SK-N-SH (cell line): ENCODE data around the gene NEU4. TPM values are rescaled to one million over a fixed set of nuclear protein-coding genes. Genes with fewer than 3 reads are reported as not detected.

Experiments used
- CTCF ChIA-PET: fragments of 300-600, 350-600 bp; formaldehyde crosslinking; extraction: SDS; loops from one replicate; lab custom pipeline; 2021; lab: Yijun Ruan, JAX
- POLR2A ChIA-PET: fragments of 350-600 bp; sonication (Branson Sonifier 250); formaldehyde crosslinking; extraction: SDS; loops from one replicate; lab custom pipeline; 2020; ENCODE audit warnings: antibody characterized with exemption, inconsistent platforms; lab: Yijun Ruan, JAX
- DNase-seq: peaks from one replicate; pipeline ENCODE4 v3.0.0; 2012
- H2AFZ ChIP-seq: fragments of 200-600 bp; sonication (generic); 2 replicates; pipeline ENCODE4 v1.8.1; 2016; ENCODE audit warnings: antibody characterized with exemption, mild to moderate bottlenecking, low read depth
- H3F3A ChIP-seq: fragments of 200-600 bp; sonication (generic); replicated peaks from 2 replicates; pipeline ENCODE3; 2016; ENCODE audit warnings: antibody characterized with exemption, mild to moderate bottlenecking; ENCODE audit not compliant: insufficient read depth
- H3K27ac ChIP-seq, 2 experiments: fragments of 200-500 bp in 1 of 2; fragments of 200-600 bp in 1 of 2; sonication (Bioruptor generic) in 1 of 2; sonication (generic), shearing (Covaris generic) in 1 of 2; 2 replicates each; pipeline versions ENCODE4 v1.5.1 to v1.6.1; 2014 to 2016; ENCODE audit warnings: low read depth in 2 of 2, inconsistent platforms in 1 of 2, low read length in 1 of 2, mild to moderate bottlenecking in 1 of 2, mixed read lengths in 1 of 2
- H3K27me3 ChIP-seq: fragments of 200-600 bp; sonication (generic), shearing (Covaris generic); 2 replicates; pipeline ENCODE4 v1.6.1; 2016; ENCODE audit warnings: mixed run types; ENCODE audit not compliant: insufficient read depth
- H3K36me3 ChIP-seq, 2 experiments: fragments of 200-500 bp in 1 of 2; fragments of 200-600 bp in 1 of 2; sonication (Bioruptor generic) in 1 of 2; sonication (generic) in 1 of 2; replicated peaks in 1 of 2; 2 replicates each; pipeline versions ENCODE3 to v1.5.1; 2014 to 2016; ENCODE audit warnings: low read length in 1 of 2, mild to moderate bottlenecking in 1 of 2; ENCODE audit not compliant: insufficient read depth in 2 of 2, control insufficient read depth in 1 of 2
- H3K4me1 ChIP-seq, 2 experiments: fragments of 200-500 bp in 1 of 2; fragments of 200-600 bp in 1 of 2; sonication (Bioruptor generic) in 1 of 2; sonication (generic), shearing (Covaris generic) in 1 of 2; 2 replicates each; pipeline versions ENCODE4 v1.5.1 to v1.6.1; 2014 to 2016; ENCODE audit warnings: low read depth in 1 of 2, low read length in 1 of 2, mixed run types in 1 of 2; ENCODE audit not compliant: insufficient read depth in 2 of 2, control insufficient read depth in 1 of 2
- H3K4me2 ChIP-seq: fragments of 200-600 bp; sonication (generic), shearing (Covaris generic); 2 replicates; pipeline ENCODE4 v1.6.1; 2017; ENCODE audit warnings: mixed run types
- H3K4me3 ChIP-seq, 2 experiments: fragments of 200-500 bp in 1 of 2; fragments of 200-600 bp in 1 of 2; sonication (Bioruptor generic) in 1 of 2; sonication (generic), shearing (Covaris generic) in 1 of 2; 2 replicates each; pipeline versions ENCODE4 v1.5.1 to v1.8.1; 2014 to 2016; ENCODE audit warnings: low read depth in 2 of 2, inconsistent platforms in 1 of 2, low read length in 1 of 2, mild to moderate bottlenecking in 1 of 2, mixed read lengths in 1 of 2, moderate library complexity in 1 of 2
- H3K79me2 ChIP-seq: fragments of 200-600 bp; sonication (generic); 2 replicates; pipeline ENCODE4 v1.8.1; 2017; ENCODE audit warnings: mild to moderate bottlenecking; ENCODE audit not compliant: insufficient read depth
- H3K9ac ChIP-seq: fragments of 200-600 bp; sonication (generic); 2 replicates; pipeline ENCODE4 v1.6.1; 2017; ENCODE audit warnings: mixed run types
- H3K9me2 ChIP-seq: fragments of 200-600 bp; sonication (generic); 2 replicates; pipeline ENCODE4 v1.6.1; 2017; ENCODE audit warnings: mixed run types
- H3K9me3 ChIP-seq: fragments of 200-600 bp; sonication (generic); 2 replicates; pipeline ENCODE4 v1.6.1; 2017; ENCODE audit warnings: mixed run types, mild to moderate bottlenecking, moderate library complexity
- H4K20me1 ChIP-seq: fragments of 200-600 bp; sonication (generic); 2 replicates; pipeline ENCODE4 v1.6.1; 2017; ENCODE audit warnings: mild to moderate bottlenecking, mixed run types; ENCODE audit not compliant: insufficient read depth
- CHD2 ChIP-seq: fragments of 150-350 bp; IDR thresholded peaks from 2 replicates; pipeline ENCODE4 v1.6.1; 2018; ENCODE audit warnings: low read length; ENCODE audit not compliant: partially characterized antibody
- CTCF ChIP-seq: fragments of 200-600 bp; sonication (generic); IDR thresholded peaks from 2 replicates; pipeline ENCODE4 v1.6.1; 2017; ENCODE audit warnings: antibody characterized with exemption, mild to moderate bottlenecking, moderate library complexity
- ELF1 ChIP-seq: IDR thresholded peaks from 2 replicates; pipeline ENCODE4 v1.4.0; 2012
- EZH2phosphoT487 ChIP-seq: fragments of 200-600 bp; sonication (generic); IDR thresholded peaks from 2 replicates; pipeline ENCODE4 v1.6.1; 2017; ENCODE audit warnings: low read depth, mixed run types, mild to moderate bottlenecking, antibody characterized with exemption, moderate library complexity, borderline replicate concordance
- JUND ChIP-seq: IDR thresholded peaks from 2 replicates; pipeline ENCODE4 v1.4.0; 2012
- MEF2A ChIP-seq: IDR thresholded peaks from 2 replicates; pipeline ENCODE4 v1.4.0; 2012; ENCODE audit warnings: low read depth, borderline replicate concordance
- MXI1 ChIP-seq: IDR thresholded peaks from 2 replicates; pipeline ENCODE4 v1.6.1; 2012; ENCODE audit warnings: mild to moderate bottlenecking, low read depth, low read length, improper control_type of control experiment
- NRF1 ChIP-seq: IDR thresholded peaks from 2 replicates; pipeline ENCODE4 v1.6.1; 2012; ENCODE audit warnings: low read depth, mild to moderate bottlenecking, low read length
- RAD21 ChIP-seq: IDR thresholded peaks from 2 replicates; pipeline ENCODE4 v1.6.1; 2012; ENCODE audit warnings: mild to moderate bottlenecking, low read length
- RCOR1 ChIP-seq: fragments of 150-350 bp; IDR thresholded peaks from 2 replicates; pipeline ENCODE4 v1.6.1; 2017; ENCODE audit warnings: antibody characterized with exemption, low read length
- TEAD4 ChIP-seq: IDR thresholded peaks from 2 replicates; pipeline ENCODE4 v1.4.0; 2012; ENCODE audit warnings: mild to moderate bottlenecking, borderline replicate concordance; ENCODE audit not compliant: insufficient read depth
- USF1 ChIP-seq: IDR thresholded peaks from 2 replicates; pipeline ENCODE4 v1.4.0; 2012; ENCODE audit warnings: low read depth, borderline replicate concordance
- YY1 ChIP-seq: IDR thresholded peaks from 2 replicates; pipeline ENCODE4 v1.4.0; 2012; ENCODE audit warnings: low read depth, mild to moderate bottlenecking
- ZBTB33 ChIP-seq: IDR thresholded peaks from 2 replicates; pipeline ENCODE4 v1.4.0; 2012; ENCODE audit warnings: low read depth, borderline replicate concordance
- WGBS: methylation state at CpG from one replicate; pipeline ENCODE4 v1.1.6; 2017; ENCODE audit warnings: low lambda C conversion rate; 5-methylcytosine and 5-hydroxymethylcytosine counted together
- polyA plus RNA-seq, 3 experiments: library from polyadenylated mRNA; depleted of rRNA; stranded (reverse); fragments of >200 nt; gene quantifications; 2 replicates each; pipeline ENCODE4 v1.2.3, GENCODE V29; 2012
- TF ChIP-seq, protein P1 (sequence below): IDR thresholded peaks from 2 replicates; pipeline ENCODE4 v1.4.0; 2012; ENCODE audit warnings: low read depth
- TF ChIP-seq, protein P2 (sequence below): fragments of 150-350 bp; IDR thresholded peaks from 2 replicates; pipeline ENCODE4 v1.6.1; 2016; ENCODE audit warnings: mild to moderate bottlenecking, low read depth, low read length
- TF ChIP-seq, protein P3 (sequence below): IDR thresholded peaks from 2 replicates; pipeline ENCODE4 v1.6.1; 2012; ENCODE audit warnings: mild to moderate bottlenecking, low read depth, low read length, moderate library complexity

Gene NEU4
- polyA plus RNA-seq, 1 of the 3 experiments (the other 2 are of a cell fraction): 0.05 TPM

- Histone ChIP-seq H3F3A (no peaks in the 10 kb centered on the region), H3K9me2 (no peaks in the 10 kb centered on the region), H3K4me1 (peaks cover 6 to 55% of the 10 kb centered on the region in 2 experiments), H3K27ac (peak overlapping the region in 1 of 2 experiments; percentile 97; a peak in 2 of 4 replicates), H2AFZ (no peak overlapping the region), H3K9ac (no peak overlapping the region), H3K4me3 (no peak overlapping the region), H4K20me1 (no peaks in the 10 kb centered on the region), H3K9me3 (no peaks in the 10 kb centered on the region), H3K4me2 (no peak overlapping the region), H3K79me2 (no peaks in the 10 kb centered on the region), H3K36me3 (no peaks in the 10 kb centered on the region), H3K27me3 (no peaks in the 10 kb centered on the region)
- 75% methylated on average over 16 of the region's 17 CpGs for WGBS
- ChIA-PET CTCF (interaction anchor here (1.4 kb wide), 1 partner anchor 13 kb away, joined by 3 read pairs; no protein-coding TSS in a partner anchor), POLR2A (no interaction called here)
- no peak for TF ChIP-seq RCOR1
- TF ChIP-seq, protein P1, sequence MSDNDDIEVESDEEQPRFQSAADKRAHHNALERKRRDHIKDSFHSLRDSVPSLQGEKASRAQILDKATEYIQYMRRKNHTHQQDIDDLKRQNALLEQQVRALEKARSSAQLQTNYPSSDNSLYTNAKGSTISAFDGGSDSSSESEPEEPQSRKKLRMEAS: no peak
- TF ChIP-seq CHD2: no peak
- no peak for TF ChIP-seq TEAD4
- TF ChIP-seq MEF2A: no peak
- no peak for TF ChIP-seq EZH2phosphoT487
- no peak for TF ChIP-seq CTCF
- no peak for TF ChIP-seq USF1
- no peak for TF ChIP-seq JUND
- TF ChIP-seq RAD21: no peak; the same call in 1 of the 2 replicates
- TF ChIP-seq NRF1: no peak
- TF ChIP-seq, protein P2, sequence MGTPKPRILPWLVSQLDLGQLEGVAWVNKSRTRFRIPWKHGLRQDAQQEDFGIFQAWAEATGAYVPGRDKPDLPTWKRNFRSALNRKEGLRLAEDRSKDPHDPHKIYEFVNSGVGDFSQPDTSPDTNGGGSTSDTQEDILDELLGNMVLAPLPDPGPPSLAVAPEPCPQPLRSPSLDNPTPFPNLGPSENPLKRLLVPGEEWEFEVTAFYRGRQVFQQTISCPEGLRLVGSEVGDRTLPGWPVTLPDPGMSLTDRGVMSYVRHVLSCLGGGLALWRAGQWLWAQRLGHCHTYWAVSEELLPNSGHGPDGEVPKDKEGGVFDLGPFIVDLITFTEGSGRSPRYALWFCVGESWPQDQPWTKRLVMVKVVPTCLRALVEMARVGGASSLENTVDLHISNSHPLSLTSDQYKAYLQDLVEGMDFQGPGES: no peak
- TF ChIP-seq ELF1: no peak
- TF ChIP-seq MXI1: no peak
- TF ChIP-seq, protein P3, sequence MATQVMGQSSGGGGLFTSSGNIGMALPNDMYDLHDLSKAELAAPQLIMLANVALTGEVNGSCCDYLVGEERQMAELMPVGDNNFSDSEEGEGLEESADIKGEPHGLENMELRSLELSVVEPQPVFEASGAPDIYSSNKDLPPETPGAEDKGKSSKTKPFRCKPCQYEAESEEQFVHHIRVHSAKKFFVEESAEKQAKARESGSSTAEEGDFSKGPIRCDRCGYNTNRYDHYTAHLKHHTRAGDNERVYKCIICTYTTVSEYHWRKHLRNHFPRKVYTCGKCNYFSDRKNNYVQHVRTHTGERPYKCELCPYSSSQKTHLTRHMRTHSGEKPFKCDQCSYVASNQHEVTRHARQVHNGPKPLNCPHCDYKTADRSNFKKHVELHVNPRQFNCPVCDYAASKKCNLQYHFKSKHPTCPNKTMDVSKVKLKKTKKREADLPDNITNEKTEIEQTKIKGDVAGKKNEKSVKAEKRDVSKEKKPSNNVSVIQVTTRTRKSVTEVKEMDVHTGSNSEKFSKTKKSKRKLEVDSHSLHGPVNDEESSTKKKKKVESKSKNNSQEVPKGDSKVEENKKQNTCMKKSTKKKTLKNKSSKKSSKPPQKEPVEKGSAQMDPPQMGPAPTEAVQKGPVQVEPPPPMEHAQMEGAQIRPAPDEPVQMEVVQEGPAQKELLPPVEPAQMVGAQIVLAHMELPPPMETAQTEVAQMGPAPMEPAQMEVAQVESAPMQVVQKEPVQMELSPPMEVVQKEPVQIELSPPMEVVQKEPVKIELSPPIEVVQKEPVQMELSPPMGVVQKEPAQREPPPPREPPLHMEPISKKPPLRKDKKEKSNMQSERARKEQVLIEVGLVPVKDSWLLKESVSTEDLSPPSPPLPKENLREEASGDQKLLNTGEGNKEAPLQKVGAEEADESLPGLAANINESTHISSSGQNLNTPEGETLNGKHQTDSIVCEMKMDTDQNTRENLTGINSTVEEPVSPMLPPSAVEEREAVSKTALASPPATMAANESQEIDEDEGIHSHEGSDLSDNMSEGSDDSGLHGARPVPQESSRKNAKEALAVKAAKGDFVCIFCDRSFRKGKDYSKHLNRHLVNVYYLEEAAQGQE: no peak
- TF ChIP-seq YY1: no peak
- no peak for TF ChIP-seq ZBTB33
- DNase-seq: peak; percentile 59
Observed at GRCh38 chr2:241808051-241808720, 807 bp upstream of the NEU4 start.
